EH (cell line): Measurements from ENCODE around the gene MEIS2.

Experiments
- DNase-seq: peaks from one replicate; pipeline ENCODE4 v3.0.0-alpha.2; 2015; ENCODE audit warnings: low read depth

MEIS2 gene

GRCh38 chr15:37100109-37100965 lies at the start of gene MEIS2:
MEIS2 (minus strand) TSS chr15:37100549; CDS start chr15:37099466, 1,083 bp downstream.
- DNase-seq, result peak; percentile 93

GRCh38 chr15:37149146-37149545 lies 48.8 kb upstream of the MEIS2 start:
- no peak for DNase-seq

GRCh38 chr15:37148714-37149113 lies 48.4 kb upstream of the MEIS2 start:
- DNase-seq, result no peak

GRCh38 chr15:37143351-37143750 lies 43.0 kb upstream of the MEIS2 start:
- no peak for DNase-seq

- no peak for DNase-seq
These were observed 42.0 kb upstream of the MEIS2 start for GRCh38 chr15:37142371-37142770.

GRCh38 chr15:37140531-37141058 lies 40.2 kb upstream of the MEIS2 start:
- DNase-seq, result peak; percentile 30

DNA sequence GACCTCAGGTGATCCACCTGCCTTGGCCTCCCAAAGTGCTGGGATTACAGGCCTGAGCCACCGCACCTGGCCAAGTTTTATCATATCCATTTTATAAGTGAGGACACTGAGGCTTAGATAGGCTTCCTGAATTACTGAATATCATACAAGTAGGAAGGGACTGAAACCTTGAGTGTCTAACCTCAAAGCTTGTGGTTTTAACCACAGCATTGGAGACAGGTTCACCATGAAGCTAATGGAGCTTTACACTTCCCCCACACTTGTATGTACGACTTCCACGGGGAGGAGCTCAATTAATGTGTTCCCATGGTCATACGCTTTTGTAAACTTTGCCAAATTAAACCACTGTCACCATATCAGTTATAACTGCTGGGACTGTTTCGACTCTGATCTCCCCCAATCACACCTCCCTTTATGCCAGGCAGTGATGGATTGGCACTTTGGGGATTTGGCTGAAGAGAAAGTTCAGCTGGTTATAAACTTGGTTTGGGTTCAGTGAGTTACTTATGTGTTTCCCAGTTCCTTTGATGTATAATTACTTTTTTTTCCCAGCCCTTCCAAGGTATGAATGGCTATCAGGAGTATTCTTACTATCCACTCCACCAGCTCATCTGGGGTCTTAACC lies 38.4 kb upstream of the MEIS2 start:
- no peak for DNase-seq

DNA sequence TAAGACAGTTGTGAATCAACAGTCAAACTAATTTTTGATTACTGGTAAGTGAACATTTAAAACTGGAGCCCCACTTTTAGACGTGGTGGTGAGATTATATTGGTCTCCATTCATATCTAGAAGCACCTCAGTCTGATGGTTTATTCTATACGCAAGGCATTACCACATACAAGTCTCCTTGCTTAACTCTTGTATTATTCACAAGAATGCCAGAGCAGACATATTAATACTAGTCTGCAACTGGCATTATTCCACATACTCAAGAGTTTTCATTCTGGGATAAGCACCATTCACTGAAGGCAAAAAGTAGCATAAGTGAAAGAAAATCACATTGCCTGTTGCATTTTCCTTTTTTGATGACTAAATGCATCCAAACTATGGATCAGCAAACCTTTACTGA lies 36.9 kb upstream of the MEIS2 start:
- no peak for DNase-seq

DNA sequence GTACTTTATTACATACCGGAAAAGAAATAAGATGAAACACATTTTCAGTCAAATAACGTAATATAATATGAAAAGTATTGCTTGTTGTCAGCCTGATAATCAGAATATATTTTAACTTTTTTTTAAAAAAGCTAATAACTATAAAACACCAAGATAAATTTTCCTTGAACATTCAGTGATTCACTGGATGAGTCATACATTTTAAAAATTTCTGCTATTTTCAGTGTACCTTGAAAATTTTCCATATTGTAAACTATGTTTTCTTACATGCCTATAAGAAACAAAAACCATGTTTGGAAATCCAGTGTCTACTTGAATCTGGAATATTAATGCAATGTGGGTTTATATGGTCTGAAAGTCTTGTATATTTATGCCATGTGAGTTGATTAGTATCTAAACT lies 36.3 kb upstream of the MEIS2 start:
- peak; percentile 19 for DNase-seq

DNA sequence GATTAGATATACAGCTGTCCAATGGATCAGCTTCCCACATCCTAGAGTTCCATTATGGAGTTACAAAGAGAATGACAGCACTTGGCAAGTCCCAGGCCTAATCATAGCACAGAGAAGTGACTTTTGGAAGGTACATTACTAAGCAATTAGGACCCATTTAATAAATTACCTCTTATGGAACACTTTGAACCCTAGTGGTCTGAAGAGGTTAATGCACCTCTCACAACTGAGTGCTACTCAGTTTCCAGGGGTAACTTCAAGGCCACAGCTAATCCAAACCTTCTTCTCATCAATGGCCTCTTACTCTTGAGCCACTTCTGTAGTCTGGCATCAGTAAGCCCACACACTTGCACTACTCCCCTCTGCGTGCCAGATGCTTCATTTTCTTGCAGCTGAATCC lies 34.9 kb upstream of the MEIS2 start:
- no peak for DNase-seq

DNA sequence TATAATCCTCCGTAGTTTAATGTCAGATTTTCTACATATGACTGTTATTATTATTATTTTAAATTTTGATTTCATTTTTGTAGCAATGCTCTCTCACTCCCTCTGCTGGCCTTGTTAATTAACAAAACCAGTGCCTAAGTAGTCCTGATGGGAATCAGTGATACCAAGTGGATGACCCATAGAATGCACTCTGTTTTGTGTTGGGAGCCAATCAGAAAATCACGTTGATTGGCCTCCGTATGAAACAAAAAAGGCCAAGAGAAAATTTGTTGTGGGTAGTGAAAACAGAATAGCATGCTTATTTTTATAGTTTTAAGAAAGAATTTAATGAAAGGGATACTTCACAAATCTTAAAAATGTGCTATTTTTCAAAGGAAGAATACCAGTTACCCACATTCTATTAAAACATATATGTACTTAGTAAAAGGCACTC lies 34.4 kb upstream of the MEIS2 start:
- peak; percentile 51 for DNase-seq

DNA sequence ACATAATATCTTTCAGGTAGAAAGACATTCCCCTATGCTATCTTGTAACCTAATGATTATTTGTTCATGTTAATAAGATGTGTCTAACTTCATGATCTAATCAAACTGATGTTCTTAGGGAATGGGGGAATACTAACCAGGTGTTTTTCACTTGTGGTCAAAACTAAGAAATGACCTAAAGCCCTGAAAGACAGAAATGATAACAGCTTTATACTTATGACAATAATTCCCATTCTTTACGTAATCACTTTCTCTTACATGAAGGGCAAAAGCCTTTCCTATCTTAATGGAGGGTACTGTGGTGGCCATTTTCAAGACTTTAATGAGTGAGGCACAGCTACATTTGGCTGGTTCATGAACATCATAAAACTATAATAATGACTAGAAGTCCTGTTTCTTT lies 33.9 kb upstream of the MEIS2 start:
- DNase-seq, result no peak

GRCh38 chr15:37133602-37134001 lies 33.3 kb upstream of the MEIS2 start:
- peak; percentile 51 for DNase-seq

DNA sequence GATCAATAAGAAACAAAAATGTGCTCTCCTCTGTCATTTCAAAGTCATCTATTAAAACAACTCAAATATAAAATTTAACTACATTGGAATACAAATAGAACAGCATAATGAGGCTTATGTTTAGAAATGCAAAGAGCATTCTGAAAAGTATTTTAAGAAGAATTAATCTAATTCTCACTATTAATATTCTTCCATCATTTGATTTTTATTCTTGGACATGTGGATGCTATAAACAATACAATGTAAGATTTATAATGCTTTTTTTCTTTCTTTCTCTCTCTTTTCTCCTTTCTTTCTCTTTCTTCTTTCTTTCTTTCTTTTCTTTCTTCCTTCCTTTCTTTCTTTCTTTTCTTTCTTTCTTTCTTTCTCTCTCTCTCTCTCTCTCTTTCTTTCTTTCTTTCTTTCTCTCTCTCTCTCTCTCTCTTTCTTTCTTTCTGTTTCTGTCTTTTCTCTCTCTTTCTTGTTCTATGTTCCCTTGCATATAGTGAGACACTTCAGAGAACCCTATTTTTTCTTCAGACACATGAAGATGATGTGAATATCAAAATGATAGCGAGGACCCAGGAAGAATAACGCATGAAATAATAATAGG lies 32.6 kb upstream of the MEIS2 start:
- DNase-seq, result no peak

- DNase-seq, result no peak
These were observed 31.3 kb upstream of the MEIS2 start for GRCh38 chr15:37131621-37132020.

GRCh38 chr15:37130356-37130755 lies 30.0 kb upstream of the MEIS2 start:
- no peak for DNase-seq

- DNase-seq, result peak; percentile 62
These were observed 24.8 kb upstream of the MEIS2 start for GRCh38 chr15:37125143-37125542.

- DNase-seq, result no peak
These were observed 24.0 kb upstream of the MEIS2 start for GRCh38 chr15:37124331-37124730.

DNA sequence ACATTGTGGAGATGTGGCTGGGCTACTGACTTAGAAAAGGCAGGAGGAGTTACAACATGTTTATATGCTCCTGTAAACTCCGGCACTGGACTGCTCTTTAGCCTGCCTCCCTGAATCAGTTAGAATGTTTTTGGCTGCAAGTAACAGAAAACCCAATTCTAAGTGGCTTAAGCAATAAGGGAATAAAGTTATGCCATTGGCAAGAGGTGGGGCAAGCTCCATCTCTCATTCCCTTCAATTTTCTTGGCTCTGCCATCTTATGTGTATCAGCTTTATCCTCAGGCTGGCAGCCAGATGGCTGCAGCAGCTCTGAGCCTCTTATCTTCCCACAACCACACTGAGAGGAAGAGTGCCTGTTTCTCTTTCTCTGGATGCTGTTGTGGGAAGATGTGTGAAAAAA lies 22.4 kb upstream of the MEIS2 start:
- no peak for DNase-seq

DNA sequence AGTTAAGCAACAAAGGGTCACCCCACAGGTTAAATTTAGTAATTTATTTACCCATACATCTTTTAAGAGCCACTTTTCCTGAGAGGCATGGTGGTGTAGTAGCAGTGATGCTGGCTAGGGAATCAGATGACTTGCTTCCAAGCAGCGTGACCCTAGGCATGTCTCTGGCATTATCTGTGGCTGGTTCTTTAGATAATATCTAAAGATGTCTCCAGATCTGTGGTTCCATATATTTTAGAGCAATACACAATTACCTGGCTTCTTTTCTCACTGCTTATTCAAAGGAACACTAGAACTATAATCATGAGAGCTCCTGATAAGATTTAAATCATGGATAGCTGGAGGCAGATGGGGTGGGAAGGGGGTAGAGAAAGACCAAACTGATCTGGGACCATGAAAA lies 21.1 kb upstream of the MEIS2 start:
- DNase-seq, result no peak

- DNase-seq, result no peak
These were observed 16.7 kb upstream of the MEIS2 start for GRCh38 chr15:37117030-37117429.

DNA sequence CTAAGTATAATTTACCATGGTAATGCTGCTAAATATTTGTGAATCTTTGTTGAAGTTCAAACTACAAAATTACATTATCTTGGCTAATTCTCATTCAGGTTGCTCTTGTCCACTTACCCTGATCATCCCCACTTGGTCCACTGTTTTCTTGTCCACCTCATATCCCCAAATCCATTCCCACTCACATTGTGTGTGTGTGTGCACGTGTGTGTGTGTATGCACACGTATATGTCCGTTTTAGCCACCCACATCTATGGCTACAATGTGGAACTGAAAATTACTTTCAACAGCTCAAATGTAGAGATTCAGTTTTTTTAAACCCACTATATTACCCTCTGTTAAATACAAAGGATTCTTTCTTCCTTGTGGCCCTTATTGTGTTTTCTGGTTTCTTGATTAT lies 15.2 kb upstream of the MEIS2 start:
- no peak for DNase-seq
